ENCODE results near the gene BANF1.
A peak's percentile ranks its signal among the peaks of the same experiment; 100 is the strongest.

BANF1 gene

DNA sequence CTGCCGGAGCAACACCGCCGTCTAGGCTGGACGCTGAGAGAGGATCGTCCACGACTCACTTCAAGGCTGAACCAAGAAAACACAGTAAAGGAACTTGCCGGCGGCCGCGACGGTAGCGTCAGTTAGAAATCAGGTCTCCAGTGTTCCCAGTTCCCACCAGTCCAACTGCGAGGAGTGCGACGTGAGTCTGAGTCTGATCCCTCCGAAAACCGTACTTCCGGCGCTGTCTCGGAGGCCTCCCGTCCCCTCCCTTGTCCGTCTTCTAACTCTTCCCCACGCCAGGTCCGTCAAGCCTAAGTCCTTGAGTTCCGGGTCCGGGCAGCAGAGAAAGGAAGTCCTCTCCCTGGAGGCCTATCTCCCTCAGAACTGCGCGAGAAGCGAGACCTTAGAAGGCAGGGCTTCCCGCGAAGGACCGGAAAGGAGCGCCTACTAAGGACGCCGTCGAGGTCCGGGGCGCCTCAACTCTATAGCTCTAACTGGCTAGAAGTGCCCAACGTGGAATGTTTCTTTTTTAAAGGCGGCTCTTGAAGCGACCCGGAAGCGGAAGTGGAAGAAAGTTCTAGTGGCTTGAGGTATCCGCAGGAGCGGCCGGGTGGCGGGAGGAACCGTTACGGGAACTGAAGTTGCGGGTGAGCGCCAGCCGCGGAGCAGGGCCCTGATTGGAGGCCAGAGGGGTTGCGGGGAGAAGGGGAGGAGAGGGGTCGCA is at the start of gene BANF1, which contains the start of gene EIF1AD:
BANF1 (plus strand) TSS at position 562 of the 706 bp plus-strand sequence. CDS start 748 bp downstream, outside the sequence.
EIF1AD (minus strand) TSS at position 216 of the 706 bp plus-strand sequence. CDS start 1,768 bp downstream, outside the sequence.
- peak; percentile 95 for DNase-seq

DNA sequence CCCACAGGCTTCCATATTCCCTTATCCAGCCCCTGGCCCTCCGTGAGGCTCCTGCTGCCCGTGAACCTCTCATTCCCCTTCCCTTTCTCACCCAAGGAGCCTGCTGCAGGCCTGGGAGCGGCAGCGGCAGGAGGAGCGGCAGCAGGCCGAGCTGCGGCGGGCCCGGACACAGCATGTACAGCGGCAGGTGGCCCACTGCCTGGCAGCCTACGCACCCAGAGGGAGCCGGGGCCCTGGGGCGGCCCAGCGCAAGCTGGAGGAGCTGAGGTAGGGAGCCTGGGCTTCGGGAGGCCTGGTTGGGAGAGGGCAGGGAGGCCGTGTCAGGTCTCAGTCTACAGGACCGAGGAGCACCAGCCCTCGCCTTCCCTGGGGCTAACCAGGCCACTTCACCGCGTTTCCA is 48.8 kb upstream of the BANF1 start:
- no peak for DNase-seq

GRCh38 chr11:65954771-65955170 is 47.5 kb upstream of the BANF1 start:
- DNase-seq: no peak

DNA sequence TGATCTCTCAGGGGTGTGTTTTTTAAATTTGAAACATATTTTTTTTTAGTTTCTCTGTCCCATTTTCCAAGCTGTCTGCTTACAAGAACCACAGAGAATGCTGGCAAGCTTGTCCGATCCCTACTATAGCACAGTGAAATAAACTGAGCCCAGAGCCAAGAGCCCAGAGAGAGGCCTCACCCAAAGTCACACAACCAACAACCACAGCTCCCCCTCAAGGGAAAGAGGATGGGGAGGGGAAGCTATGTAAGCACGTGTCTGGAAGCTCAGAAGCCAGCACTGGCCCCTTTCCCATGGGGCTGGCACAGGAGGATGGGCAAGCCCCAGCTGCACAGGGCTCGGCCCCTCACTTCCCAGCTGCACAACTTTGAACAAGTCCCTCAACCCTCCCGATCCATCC is 44.0 kb upstream of the BANF1 start:
- no peak for DNase-seq

GRCh38 chr11:65958774-65959420 is 43.4 kb upstream of the BANF1 start:
- DNase-seq: no peak

- no peak for DNase-seq
Measured at GRCh38 chr11:65960824-65961266, 41.5 kb upstream of the BANF1 start.

DNA sequence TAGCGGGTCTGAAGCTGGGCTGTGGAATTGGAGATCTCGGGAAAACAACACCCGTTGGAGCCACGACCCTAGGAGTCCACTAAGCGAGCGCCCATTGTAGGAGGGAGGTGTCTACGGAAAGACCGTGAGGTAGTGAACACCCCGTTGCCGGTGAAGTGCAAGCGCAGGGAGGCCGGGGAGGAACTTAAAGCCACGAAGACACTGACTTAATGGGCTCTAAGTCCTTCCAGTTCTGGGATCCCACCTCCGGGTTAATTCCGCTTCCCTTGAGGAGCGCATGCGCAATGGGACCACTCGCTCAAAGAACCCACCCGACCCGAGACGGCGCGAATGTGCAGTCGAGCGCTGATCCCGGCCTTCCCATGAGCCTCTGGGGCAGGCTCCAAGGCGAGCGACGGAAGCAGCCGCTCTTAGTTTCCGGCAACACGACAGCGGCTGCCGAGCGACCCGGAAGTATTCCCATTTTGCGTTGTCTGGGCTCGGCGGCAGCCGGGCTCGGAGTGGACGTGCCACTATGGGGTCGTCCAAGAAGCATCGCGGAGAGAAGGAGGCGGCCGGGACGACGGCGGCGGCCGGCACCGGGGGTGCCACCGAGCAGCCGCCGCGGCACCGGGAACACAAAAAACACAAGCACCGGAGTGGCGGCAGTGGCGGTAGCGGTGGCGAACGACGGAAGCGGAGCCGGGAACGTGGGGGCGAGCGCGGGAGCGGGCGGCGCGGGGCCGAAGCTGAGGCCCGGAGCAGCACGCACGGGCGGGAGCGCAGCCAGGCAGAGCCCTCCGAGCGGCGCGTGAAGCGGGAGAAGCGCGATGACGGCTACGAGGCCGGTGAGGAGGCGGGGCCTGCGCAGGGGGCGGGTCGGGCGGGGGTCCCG is 40.8 kb upstream of the BANF1 start, which contains the start of gene SART1:
SART1 (plus strand) TSS at position 468 of the 874 bp plus-strand sequence; CDS start at position 515, 47 bp downstream.
- DNase-seq: peak; percentile 97

- no peak for DNase-seq
Measured at GRCh38 chr11:65962141-65962564, 40.1 kb upstream of the BANF1 start.

DNA sequence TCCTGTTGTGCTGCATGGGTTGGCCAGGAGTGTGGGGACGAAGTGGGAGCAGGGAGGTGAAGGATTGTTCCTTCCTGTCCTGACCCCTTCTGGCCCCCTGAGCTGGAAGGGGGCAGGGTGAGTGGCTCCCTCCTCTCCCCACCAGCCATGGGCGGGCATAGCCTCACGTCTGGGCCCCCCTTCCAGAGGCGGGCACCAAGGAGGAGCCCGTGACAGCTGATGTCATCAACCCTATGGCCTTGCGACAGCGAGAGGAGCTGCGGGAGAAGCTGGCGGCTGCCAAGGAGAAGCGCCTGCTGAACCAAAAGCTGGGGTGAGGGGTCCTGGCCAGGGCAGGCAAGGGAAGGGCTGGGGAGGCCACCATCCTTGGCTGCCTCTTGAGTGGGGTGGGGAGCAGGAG is 37.4 kb upstream of the BANF1 start:
- DNase-seq: no peak

GRCh38 chr11:65965986-65966762 is 36.1 kb upstream of the BANF1 start:
- DNase-seq: no peak

DNA sequence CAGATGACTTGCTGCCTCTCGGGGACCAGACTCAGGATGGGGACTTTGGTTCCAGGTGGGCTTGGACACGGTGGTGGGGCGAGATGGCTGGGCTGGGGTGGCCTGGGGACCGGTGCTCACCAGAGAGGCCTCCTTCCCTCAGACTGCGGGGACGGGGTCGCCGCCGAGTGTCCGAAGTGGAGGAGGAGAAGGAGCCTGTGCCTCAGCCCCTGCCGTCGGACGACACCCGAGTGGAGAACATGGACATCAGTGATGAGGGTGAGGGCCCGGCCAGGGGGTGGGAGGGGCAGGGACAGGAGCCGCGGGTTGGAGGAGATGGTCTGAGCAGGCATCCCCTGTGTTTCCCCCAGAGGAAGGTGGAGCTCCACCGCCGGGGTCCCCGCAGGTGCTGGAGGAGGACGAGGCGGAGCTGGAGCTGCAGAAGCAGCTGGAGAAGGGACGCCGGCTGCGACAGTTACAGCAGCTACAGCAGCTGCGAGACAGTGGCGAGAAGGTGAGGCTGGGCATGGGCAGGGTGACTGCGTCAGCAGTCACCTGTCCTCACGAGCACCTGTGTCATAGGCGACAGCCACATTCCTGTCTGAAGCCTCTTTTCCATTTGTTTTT is 34.9 kb upstream of the BANF1 start:
- no peak for DNase-seq

GRCh38 chr11:65968600-65969482 is 33.5 kb upstream of the BANF1 start:
- DNase-seq: no peak

- DNase-seq: no peak
Measured at GRCh38 chr11:65972116-65972515, 30.2 kb upstream of the BANF1 start.

- DNase-seq: no peak
Measured at GRCh38 chr11:65973439-65974110, 28.7 kb upstream of the BANF1 start.

GRCh38 chr11:65975771-65976170 is 26.5 kb upstream of the BANF1 start:
- DNase-seq: no peak

DNA sequence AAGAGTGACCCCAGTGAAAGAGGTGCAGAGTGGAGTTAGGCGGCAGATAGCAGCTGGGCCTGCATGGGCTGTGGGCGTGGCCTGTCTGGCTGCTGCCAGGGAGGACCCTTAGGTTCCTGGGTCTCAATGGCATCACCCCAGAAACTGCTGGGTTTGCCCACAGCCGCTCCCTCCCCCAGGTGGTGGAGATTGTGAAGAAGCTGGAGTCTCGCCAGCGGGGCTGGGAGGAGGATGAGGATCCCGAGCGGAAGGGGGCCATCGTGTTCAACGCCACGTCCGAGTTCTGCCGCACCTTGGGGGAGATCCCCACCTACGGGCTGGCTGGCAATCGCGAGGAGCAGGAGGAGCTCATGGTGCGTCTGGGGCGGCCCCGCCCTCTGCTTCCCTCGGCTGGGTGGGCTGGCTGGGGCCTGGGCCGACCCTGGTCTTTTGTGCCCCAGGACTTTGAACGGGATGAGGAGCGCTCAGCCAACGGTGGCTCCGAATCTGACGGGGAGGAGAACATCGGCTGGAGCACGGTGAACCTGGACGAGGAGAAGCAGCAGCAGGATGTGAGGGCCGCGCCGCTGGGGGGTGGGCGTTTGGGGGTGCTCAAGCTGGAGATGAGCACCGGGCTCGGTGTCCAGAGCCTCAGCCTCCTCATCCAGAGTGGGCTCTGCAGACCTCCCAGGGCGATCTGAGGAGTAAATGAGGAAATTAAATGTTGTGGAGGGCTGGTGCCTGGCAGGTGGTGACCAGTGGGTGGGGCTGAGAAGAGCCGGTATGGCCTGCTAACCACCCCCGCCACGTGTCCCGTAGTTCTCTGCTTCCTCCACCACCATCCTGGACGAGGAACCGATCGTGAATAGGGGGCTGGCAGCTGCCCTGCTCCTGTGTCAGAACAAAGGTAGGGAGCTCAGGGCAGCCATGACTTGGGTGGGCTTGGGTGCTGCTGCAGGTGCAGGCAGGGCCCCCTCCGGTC is 25.8 kb upstream of the BANF1 start:
- DNase-seq: no peak

- no peak for DNase-seq
Measured at GRCh38 chr11:65977621-65978390, 24.5 kb upstream of the BANF1 start.

Data from NCI-H2029 (cell line).